IMR-90 (cell line): Measurements from ENCODE around the gene ONECUT1. TPM values are rescaled to one million over a fixed set of nuclear protein-coding genes. Genes with fewer than 3 reads are reported as not detected.

Source experiments
- ATAC-seq: fragments of 200-7000 bp; cut with Tn5 transposase; 2 replicates; pipeline ENCODE4 v1.9.1; 2020; ENCODE audit warnings: low read depth, mild to moderate bottlenecking, moderate library complexity
- BruUV-seq: library from RNA; stranded (reverse); fragments of 400-500 nt; replicated peaks from 2 replicates; lab custom pipeline; 2021; lab: Mats Ljungman, UMichigan
- CTCF ChIA-PET: fragments of 300-600 bp; formaldehyde crosslinking; extraction: SDS; loops from one replicate; lab custom pipeline; 2021; ENCODE audit warnings: antibody characterized with exemption; lab: Yijun Ruan, JAX
- POLR2A ChIA-PET: fragments of 300-600 bp; sonication (Branson Sonifier 250); formaldehyde crosslinking; loops from one replicate; lab custom pipeline; 2022; ENCODE audit warnings: antibody characterized with exemption; ENCODE audit not compliant: unreplicated experiment; lab: Charles Lee
- DNase-seq: peaks from one replicate; pipeline ENCODE4 v3.0.0; 2013
- H2AFZ ChIP-seq: replicated peaks from 2 replicates; pipeline ENCODE3; 2013; ENCODE audit warnings: low read length, mild to moderate bottlenecking; ENCODE audit not compliant: poor library complexity
- H2AK5ac ChIP-seq: 2 replicates; pipeline ENCODE4 v1.6.1; 2013; ENCODE audit warnings: low read depth, low read length, inconsistent platforms
- H2AK9ac ChIP-seq: replicated peaks from 2 replicates; pipeline ENCODE3; 2013; ENCODE audit warnings: mild to moderate bottlenecking, low read depth, low read length, moderate library complexity; ENCODE audit not compliant: poor library complexity
- H2BK120ac ChIP-seq: 2 replicates; pipeline ENCODE4 v1.6.1; 2013; ENCODE audit warnings: low read depth, low read length, inconsistent platforms
- H2BK15ac ChIP-seq: 3 replicates; pipeline ENCODE4 v1.6.1; 2013; ENCODE audit warnings: low read depth, low read length, inconsistent platforms
- H2BK20ac ChIP-seq: 2 replicates; pipeline ENCODE4 v1.6.1; 2013; ENCODE audit warnings: low read depth, mild to moderate bottlenecking, inconsistent platforms, low read length, moderate library complexity
- H2BK5ac ChIP-seq: 2 replicates; pipeline ENCODE4 v1.6.1; 2013; ENCODE audit warnings: mild to moderate bottlenecking, low read depth, low read length, inconsistent platforms; ENCODE audit not compliant: poor library complexity, severe bottlenecking
- H3K14ac ChIP-seq: replicated peaks from 2 replicates; pipeline ENCODE4 v1.6.1; 2013; ENCODE audit warnings: low read depth, low read length, inconsistent platforms
- H3K18ac ChIP-seq: 2 replicates; pipeline ENCODE4 v1.6.1; 2013; ENCODE audit warnings: low read depth, low read length, control low read depth
- H3K23ac ChIP-seq: 2 replicates; pipeline ENCODE4 v1.6.1; 2013; ENCODE audit warnings: low read depth, low read length, inconsistent platforms
- H3K27ac ChIP-seq: 2 replicates; pipeline ENCODE4 v1.5.1; 2013; ENCODE audit warnings: mild to moderate bottlenecking, control low read depth, low read length; ENCODE audit not compliant: insufficient read depth
- H3K27me3 ChIP-seq: 2 replicates; pipeline ENCODE4 v1.6.1; 2013; ENCODE audit warnings: low read length; ENCODE audit not compliant: control insufficient read depth, insufficient read depth
- H3K36me3 ChIP-seq: 2 replicates; pipeline ENCODE4 v1.6.1; 2013; ENCODE audit warnings: low read length, mixed read lengths; ENCODE audit not compliant: control insufficient read depth, insufficient read depth
- H3K4ac ChIP-seq: 2 replicates; pipeline ENCODE4 v1.6.1; 2013; ENCODE audit warnings: low read depth, low read length, inconsistent platforms
- H3K4me1 ChIP-seq: 2 replicates; pipeline ENCODE4 v1.6.1; 2013; ENCODE audit warnings: low read length, mixed read lengths; ENCODE audit not compliant: control insufficient read depth, insufficient read depth
- H3K4me2 ChIP-seq: 2 replicates; pipeline ENCODE4 v1.6.1; 2013; ENCODE audit warnings: low read depth, mild to moderate bottlenecking, control low read depth, low read length, moderate library complexity
- H3K4me3 ChIP-seq: 2 replicates; pipeline ENCODE4 v1.5.1; 2013; ENCODE audit warnings: low read depth, mild to moderate bottlenecking, control low read depth, low read length, moderate library complexity; ENCODE audit not compliant: insufficient read depth
- H3K56ac ChIP-seq: 2 replicates; pipeline ENCODE4 v1.6.1; 2013; ENCODE audit warnings: low read length, inconsistent platforms; ENCODE audit not compliant: insufficient read depth; ENCODE audit errors: extremely low read depth
- H3K79me1 ChIP-seq, 2 experiments: 2 replicates each; pipeline ENCODE4 v1.6.1; 2013; ENCODE audit warnings: low read length in 2 of 2, inconsistent platforms in 1 of 2, low read depth in 1 of 2
- H3K9ac ChIP-seq: 2 replicates; pipeline ENCODE4 v1.6.1; 2013; ENCODE audit warnings: low read depth, low read length, control low read depth
- H3K9me1 ChIP-seq: 2 replicates; pipeline ENCODE4 v1.6.1; 2013; ENCODE audit warnings: low read length, inconsistent platforms; ENCODE audit not compliant: insufficient read depth
- H3K9me3 ChIP-seq: 2 replicates; pipeline ENCODE4 v1.6.1; 2013; ENCODE audit warnings: low read length; ENCODE audit not compliant: control insufficient read depth, insufficient read depth
- H4K20me1 ChIP-seq: 2 replicates; pipeline ENCODE4 v1.6.1; 2013; ENCODE audit warnings: low read length, inconsistent platforms; ENCODE audit not compliant: insufficient read depth
- H4K5ac ChIP-seq: 2 replicates; pipeline ENCODE4 v1.6.1; 2013; ENCODE audit warnings: mild to moderate bottlenecking, low read depth, low read length, control low read depth
- H4K8ac ChIP-seq, 2 experiments: 2 replicates each; pipeline ENCODE4 v1.6.1; 2013; ENCODE audit warnings: low read depth in 2 of 2, low read length in 2 of 2, control low read depth in 1 of 2, inconsistent platforms in 1 of 2
- H4K91ac ChIP-seq: 2 replicates; pipeline ENCODE4 v1.6.1; 2013; ENCODE audit warnings: low read depth, low read length, inconsistent platforms; ENCODE audit not compliant: insufficient read depth
- BHLHE40 ChIP-seq: fragments of 150-350 bp; IDR thresholded peaks from 2 replicates; pipeline ENCODE4 v1.6.1; 2016; ENCODE audit warnings: mild to moderate bottlenecking, low read depth, low read length
- CHD1 ChIP-seq: IDR thresholded peaks from 2 replicates; pipeline ENCODE4 v1.6.1; 2012; ENCODE audit warnings: low read depth, low read length, improper control_type of control experiment
- MAZ ChIP-seq: IDR thresholded peaks from 2 replicates; pipeline ENCODE4 v1.6.1; 2012; ENCODE audit warnings: low read depth, mild to moderate bottlenecking, low read length, improper control_type of control experiment, moderate library complexity, borderline replicate concordance
- MXI1 ChIP-seq: IDR thresholded peaks from 2 replicates; pipeline ENCODE4 v1.6.1; 2012; ENCODE audit warnings: low read depth, mild to moderate bottlenecking, low read length, moderate library complexity, borderline replicate concordance
- RCOR1 ChIP-seq: IDR thresholded peaks from 2 replicates; pipeline ENCODE4 v1.6.1; 2012; ENCODE audit warnings: mild to moderate bottlenecking, low read length, improper control_type of control experiment; ENCODE audit not compliant: insufficient replicate concordance
- RFX5 ChIP-seq: IDR thresholded peaks from 2 replicates; pipeline ENCODE4 v1.8.0; 2012; ENCODE audit warnings: low read depth, mild to moderate bottlenecking, low read length, moderate library complexity
- WGBS, 2 experiments: methylation state at CpG; one replicate each; pipeline versions ENCODE4 v1.1.5 to v1.1.7; 2013; ENCODE audit warnings: missing lambda C conversion rate in 2 of 2; ENCODE audit not compliant: insufficient read length in 1 of 2; ENCODE audit errors: extremely low coverage in 2 of 2; 5-methylcytosine and 5-hydroxymethylcytosine counted together
- dilution Hi-C: fragments of 300-500 bp; cut with HindIII; formaldehyde crosslinking; loops from one replicate; pipeline ENCODE4 v1.14.3; 2018; ENCODE audit warnings: low sequenced_read_pairs; ENCODE audit not compliant: unreplicated experiment
- in situ Hi-C: fragments of 300-500 bp; cut with MboI; formaldehyde crosslinking; loops from 3 replicates; pipeline ENCODE4 v1.14.3; 2019; ENCODE audit warnings: low sequenced_read_pairs, inconsistent platforms, mixed read lengths
- intact Hi-C: fragments of 100-400 bp; cut with micrococcal nuclease; formaldehyde crosslinking; loops from 2 replicates; pipeline ENCODE4 v1.10.0; 2022
- polyA plus RNA-seq, 3 experiments: library from polyadenylated mRNA; depleted of rRNA; stranded (reverse); fragments of >200 nt; gene quantifications; 2 replicates each; pipeline ENCODE4 v1.2.3, GENCODE V29; 2012; ENCODE audit warnings: low replicate concordance in 1 of 3
- total RNA-seq: library from RNA; depleted of rRNA; stranded (reverse); fragments of >200 nt; gene quantifications from 2 replicates; pipeline ENCODE4 v1.2.3, GENCODE V29; 2012

The ONECUT1 gene
- total and polyA plus RNA-seq, 2 of the 4 experiments (the other 2 are of a cell fraction) = not detected

- POLR2A ChIA-PET = no interaction called here
- no peak for ATAC-seq
- in situ Hi-C loops = no loop called here
Observed at GRCh38 chr15:52757496-52757895, 32.6 kb downstream of the ONECUT1 start.

More at GRCh38 chr15:52757496-52757895, 32.6 kb downstream of the ONECUT1 start:
- Histone ChIP-seq H3K4me2 (no peak overlapping the region), H3K9me3 (no peaks in the 10 kb centered on the region), H3K27ac (no peak overlapping the region), H2AFZ (no peak overlapping the region), H3K4me1 (no peaks in the 10 kb centered on the region), H3K9me1 (no peaks in the 10 kb centered on the region; the same call in 1 of the 2 replicates), H2BK5ac (no peak overlapping the region), H3K18ac (no peak overlapping the region), H3K79me1 (no peaks in the 10 kb centered on the region), H3K4me3 (no peak overlapping the region), H3K9ac (no peak overlapping the region), H4K8ac (no peak overlapping the region), H2AK9ac (no peak overlapping the region), H3K4ac (no peak overlapping the region), H3K27me3 (peaks cover 9% of the 10 kb centered on the region), H2BK20ac (no peak overlapping the region), H4K5ac (no peak overlapping the region), H2BK120ac (no peak overlapping the region), H2AK5ac (no peak overlapping the region), H3K23ac (no peak overlapping the region), H3K56ac (no peak overlapping the region), H4K91ac (no peak overlapping the region), H3K14ac (no peak overlapping the region), H2BK15ac (no peak overlapping the region), H4K20me1 (no peaks in the 10 kb centered on the region), H3K36me3 (no peaks in the 10 kb centered on the region)
- dilution Hi-C loops = no loop called here
- TF ChIP-seq RCOR1 = no peak
- TF ChIP-seq MXI1 = no peak
- TF ChIP-seq BHLHE40 = no peak
- TF ChIP-seq CHD1 = no peak
- TF ChIP-seq RFX5 = no peak
- no peak for TF ChIP-seq MAZ
- intact Hi-C loops = no loop called here
- CTCF ChIA-PET = interaction anchor here (1.3 kb wide), 1 partner anchor 9 kb away, joined by 3 read pairs; no protein-coding TSS in a partner anchor
- WGBS, 2 experiments = 60% methylated on average over 1 of the region's 6 CpGs; no CpG with 5 or more reads in 1 of the 2 experiments
- BruUV-seq = no TSS peak
- no peak for DNase-seq
